Adrenal gland (tissue), 12 donors: ENCODE measurements around the gene THADA. TPM values are rescaled to one million over a fixed set of nuclear protein-coding genes. Genes with fewer than 3 reads are reported as not detected.

ENCODE experiments used
- DNase-seq, 7 donors: peaks; one replicate each; pipeline ENCODE4 v3.0.0-alpha.2; 2019 to 2020
- H3K27ac ChIP-seq, 5 donors: fragments of 200-600 bp; sonication (generic) in 4 of 5; 1 replicate in 3 of 5; 2 replicates in 2 of 5; pipeline versions ENCODE4 v1.5.1 to v1.8.0; 2016 to 2020; ENCODE audit warnings: mild to moderate bottlenecking in 1 of 5
- H3K27me3 ChIP-seq: fragments of 200-600 bp; 2 replicates; pipeline ENCODE4 v1.8.0; 2021
- H3K36me3 ChIP-seq, 2 donors: fragments of 200-600 bp; replicated peaks in 1 of 2; 1 replicate in 1 of 2; 2 replicates in 1 of 2; pipeline versions ENCODE4 v1.5.1 to v1.8.0; 2018 to 2022
- H3K4me1 ChIP-seq, 2 donors: fragments of 200-600 bp; replicated peaks in 1 of 2; 1 replicate in 1 of 2; 2 replicates in 1 of 2; pipeline versions ENCODE4 v1.5.1 to v1.8.0; 2018 to 2021
- H3K4me3 ChIP-seq, 4 donors: fragments of 200-600 bp; sonication (generic) in 3 of 4; one replicate each; pipeline ENCODE4 v1.5.1; 2016 to 2018
- H3K9me3 ChIP-seq, 3 donors: fragments of 200-600 bp; sonication (generic) in 1 of 3; replicated peaks in 1 of 3; 1 replicate in 2 of 3; 2 replicates in 1 of 3; pipeline versions ENCODE4 v1.5.1 to v1.8.0; 2016 to 2021
- POLR2A ChIP-seq, 2 donors: fragments of 450-650 bp; IDR thresholded peaks; one replicate each; pipeline ENCODE4 v1.6.1; 2017; ENCODE audit warnings: antibody characterized with exemption in 2 of 2, mild to moderate bottlenecking in 2 of 2, moderate library complexity in 1 of 2
- WGBS, 4 donors: extraction: QIAGEN DNeasy Blood & Tissue Kit in 2 of 4; methylation state at CpG; one replicate each; pipeline versions ENCODE4 v1.1.5 to v1.1.7; 2013 to 2017; 5-methylcytosine and 5-hydroxymethylcytosine counted together
- intact Hi-C, 2 donors: fragments of 100-400 bp; cut with DNase I; formaldehyde crosslinking; loops; one replicate each; pipeline versions ENCODE4 v1.14.1 to v1.15.0; 2022 to 2023
- polyA plus RNA-seq, 3 donors: library from polyadenylated mRNA; stranded (reverse); fragments of 200-250 nt in 2 of 3; fragments of 350-450 nt in 1 of 3; fragmentation: Illumina TruSeq in 1 of 3; extraction: RNeasy Lipid Tissue Mini Kit (QIAGEN cat#74804) in 1 of 3; gene quantifications; one replicate each; pipeline ENCODE4 v1.2.3, GENCODE V29; 2013 to 2014
- total RNA-seq, 9 donors: library from RNA; depleted of rRNA in 4 of 9; stranded (reverse); fragments of >200 nt in 4 of 9; fragments of 120-200 nt in 1 of 9; fragmentation: NEBNext Ultra II Directional in 1 of 9; extraction: Animal tissue kit (Norgen Biotek cat#: 25700) in 1 of 9; gene quantifications; one replicate each; pipeline versions ENCODE4 v1.1.0 to v1.2.4, GENCODE V29; 2013 to 2023
- TF ChIP-seq, protein P1 (sequence below), 6 experiments: fragments of 450-650 bp in 4 of 6; fragments of 200-600 bp in 2 of 6; sonication (generic) in 1 of 6; IDR thresholded peaks; 1 replicate in 5 of 6; 2 replicates in 1 of 6; pipeline versions ENCODE4 v1.5.1 to v1.8.0; 2016 to 2021; ENCODE audit warnings: antibody characterized with exemption in 6 of 6, mild to moderate bottlenecking in 2 of 6, moderate library complexity in 1 of 6
- donor health status: healthy with polysubstance abuse.
- donor health status: Bipolar disorder and iron deficiency.
- donor health status: DM: yes; HTN: yes; CAD: no.
- donor health status: DM: no; HTN: no; CAD: no.
- donor health status: DM: no; HTN: no; CAD: no.
- donor health status: DM: yes; HTN: yes; CAD: no.

Gene THADA
- total and polyA plus RNA-seq, 12 donors = 14.1 to 38.4 (median 25.4) TPM

GRCh38 chr2:43518181-43518580, 77.7 kb downstream of the THADA start:
- Histone ChIP-seq H3K27me3 (no peaks in the 10 kb centered on the region), H3K4me1 (peaks cover 5 to 42% of the 10 kb centered on the region in 2 donors), H3K9me3 (no peaks in the 10 kb centered on the region), H3K36me3 (no peaks in the 10 kb centered on the region), H3K4me3 (no peak overlapping the region), H3K27ac (peak overlapping the region in 2 of 5 donors; percentile 42 to 49)
- TF ChIP-seq POLR2A (IDR thresholded peaks at IDR 0.05) = no peak
- TF ChIP-seq, protein P1, sequence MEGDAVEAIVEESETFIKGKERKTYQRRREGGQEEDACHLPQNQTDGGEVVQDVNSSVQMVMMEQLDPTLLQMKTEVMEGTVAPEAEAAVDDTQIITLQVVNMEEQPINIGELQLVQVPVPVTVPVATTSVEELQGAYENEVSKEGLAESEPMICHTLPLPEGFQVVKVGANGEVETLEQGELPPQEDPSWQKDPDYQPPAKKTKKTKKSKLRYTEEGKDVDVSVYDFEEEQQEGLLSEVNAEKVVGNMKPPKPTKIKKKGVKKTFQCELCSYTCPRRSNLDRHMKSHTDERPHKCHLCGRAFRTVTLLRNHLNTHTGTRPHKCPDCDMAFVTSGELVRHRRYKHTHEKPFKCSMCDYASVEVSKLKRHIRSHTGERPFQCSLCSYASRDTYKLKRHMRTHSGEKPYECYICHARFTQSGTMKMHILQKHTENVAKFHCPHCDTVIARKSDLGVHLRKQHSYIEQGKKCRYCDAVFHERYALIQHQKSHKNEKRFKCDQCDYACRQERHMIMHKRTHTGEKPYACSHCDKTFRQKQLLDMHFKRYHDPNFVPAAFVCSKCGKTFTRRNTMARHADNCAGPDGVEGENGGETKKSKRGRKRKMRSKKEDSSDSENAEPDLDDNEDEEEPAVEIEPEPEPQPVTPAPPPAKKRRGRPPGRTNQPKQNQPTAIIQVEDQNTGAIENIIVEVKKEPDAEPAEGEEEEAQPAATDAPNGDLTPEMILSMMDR (IDR thresholded peaks at IDR 0.05) = no peak
- intact Hi-C loops = no loop called here
- 54 to 68% (median 63%) methylated on average over 1 of the region's 1 CpG for WGBS, 4 donors
- DNase-seq = no peak

GRCh38 chr2:43515807-43516497, 79.9 kb downstream of the THADA start:
- intact Hi-C loops = no loop called here
- Histone ChIP-seq H3K36me3 (no peaks in the 10 kb centered on the region), H3K4me3 (no peak overlapping the region), H3K9me3 (no peaks in the 10 kb centered on the region), H3K27ac (peak overlapping the region in 1 of 5 donors; percentile 13), H3K27me3 (no peaks in the 10 kb centered on the region), H3K4me1 (peaks cover 5 to 45% of the 10 kb centered on the region in 2 donors)
- no peak for DNase-seq
- WGBS, 4 donors = 85 to 90% (median 87%) methylated on average over 5 of the region's 5 CpGs
- TF ChIP-seq, protein P1 (IDR thresholded peaks at IDR 0.05) = no peak
- no peak for TF ChIP-seq POLR2A (IDR thresholded peaks at IDR 0.05)

DNA sequence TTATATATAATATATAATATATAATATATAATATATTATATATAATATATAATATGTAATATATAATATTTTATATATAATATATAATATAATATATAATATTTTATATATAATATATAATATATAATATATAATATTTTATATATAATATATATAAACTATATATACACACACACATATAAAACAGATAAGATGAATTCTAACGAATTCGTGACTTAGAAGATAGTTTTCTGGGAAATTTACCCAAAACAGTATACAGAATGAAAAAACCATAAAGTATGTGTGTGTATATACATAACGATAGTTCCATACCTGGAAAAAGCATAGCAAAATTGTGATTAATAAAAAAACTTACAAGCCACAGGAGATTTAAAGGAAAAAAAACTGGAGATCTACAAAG, 80.6 kb downstream of the THADA start:
- DNase-seq = no peak
- no peak for TF ChIP-seq POLR2A (IDR thresholded peaks at IDR 0.05)
- TF ChIP-seq, protein P1 (IDR thresholded peaks at IDR 0.05) = no peak
- intact Hi-C loops = no loop called here
- Histone ChIP-seq H3K27ac (no peak overlapping the region), H3K27me3 (no peaks in the 10 kb centered on the region), H3K4me3 (no peak overlapping the region), H3K4me1 (peaks cover 5 to 43% of the 10 kb centered on the region in 2 donors), H3K9me3 (no peaks in the 10 kb centered on the region), H3K36me3 (no peaks in the 10 kb centered on the region)
- WGBS, 4 donors = 93 to 96% (median 95%) methylated on average over 3 of the region's 3 CpGs

- intact Hi-C loops = no loop called here
- no peak for DNase-seq
- WGBS, 4 donors = 88 to 93% (median 90%) methylated on average over 3 of the region's 3 CpGs
- Histone ChIP-seq H3K27ac (no peak overlapping the region), H3K4me3 (no peak overlapping the region), H3K36me3 (no peaks in the 10 kb centered on the region), H3K27me3 (no peaks in the 10 kb centered on the region), H3K4me1 (peaks cover 0 to 33% of the 10 kb centered on the region in 2 donors), H3K9me3 (no peaks in the 10 kb centered on the region)
- no peak for TF ChIP-seq POLR2A (IDR thresholded peaks at IDR 0.05)
- TF ChIP-seq, protein P1 (IDR thresholded peaks at IDR 0.05) = no peak
These were observed 82.0 kb downstream of the THADA start for GRCh38 chr2:43513796-43514195.
